DMS 273 treated with DMSO at 0.1 percent for 48 hours (cell line): ENCODE results near the gene GAK.

Source experiments
- DNase-seq: peaks from one replicate; lab custom pipeline; 2025; lab: John Stamatoyannopoulos, UW

The GAK gene

GRCh38 chr4:907103-907400 is 25.1 kb downstream of the GAK start:
- no peak for DNase-seq

DNA sequence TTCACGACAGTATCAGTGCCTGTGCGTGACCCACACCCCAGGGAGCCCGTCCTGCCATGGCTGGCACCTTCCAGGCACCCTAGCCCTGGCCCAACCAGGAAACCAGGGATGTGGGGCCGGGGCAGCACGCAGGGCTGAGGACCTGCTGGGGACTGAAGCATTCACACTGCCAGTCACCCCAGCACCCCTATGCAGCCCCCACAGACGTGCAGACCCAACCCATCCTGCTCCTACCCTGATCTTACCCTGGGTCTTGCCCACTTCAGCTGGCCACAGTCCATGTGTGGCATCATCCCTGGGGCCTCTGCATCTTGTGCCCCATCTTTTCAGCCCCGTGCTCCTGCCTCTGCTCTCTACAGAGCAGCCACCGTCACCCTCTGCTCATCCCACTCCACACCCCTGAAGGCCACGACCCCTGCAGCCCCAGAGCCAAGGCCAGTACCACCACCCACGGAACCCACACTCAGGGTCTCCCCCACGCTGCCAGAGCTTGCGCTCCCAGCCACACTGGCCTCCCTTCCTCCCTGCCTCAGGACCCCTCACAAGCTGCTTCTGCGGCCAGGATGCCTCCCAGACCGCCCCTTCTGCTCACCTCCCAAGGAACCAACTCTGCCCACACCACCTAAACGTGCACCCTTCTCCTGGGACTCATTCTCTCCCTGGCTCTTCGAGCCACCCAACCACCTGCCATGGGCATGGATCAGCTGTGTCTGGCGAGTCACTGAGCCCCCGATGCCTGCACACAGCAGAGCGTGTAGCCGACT is 25.6 kb downstream of the GAK start:
- DNase-seq, result no peak

- DNase-seq, result no peak
Observed at GRCh38 chr4:905485-906338, 26.4 kb downstream of the GAK start.

- no peak for DNase-seq
Observed at GRCh38 chr4:903066-904046, 28.8 kb downstream of the GAK start.

DNA sequence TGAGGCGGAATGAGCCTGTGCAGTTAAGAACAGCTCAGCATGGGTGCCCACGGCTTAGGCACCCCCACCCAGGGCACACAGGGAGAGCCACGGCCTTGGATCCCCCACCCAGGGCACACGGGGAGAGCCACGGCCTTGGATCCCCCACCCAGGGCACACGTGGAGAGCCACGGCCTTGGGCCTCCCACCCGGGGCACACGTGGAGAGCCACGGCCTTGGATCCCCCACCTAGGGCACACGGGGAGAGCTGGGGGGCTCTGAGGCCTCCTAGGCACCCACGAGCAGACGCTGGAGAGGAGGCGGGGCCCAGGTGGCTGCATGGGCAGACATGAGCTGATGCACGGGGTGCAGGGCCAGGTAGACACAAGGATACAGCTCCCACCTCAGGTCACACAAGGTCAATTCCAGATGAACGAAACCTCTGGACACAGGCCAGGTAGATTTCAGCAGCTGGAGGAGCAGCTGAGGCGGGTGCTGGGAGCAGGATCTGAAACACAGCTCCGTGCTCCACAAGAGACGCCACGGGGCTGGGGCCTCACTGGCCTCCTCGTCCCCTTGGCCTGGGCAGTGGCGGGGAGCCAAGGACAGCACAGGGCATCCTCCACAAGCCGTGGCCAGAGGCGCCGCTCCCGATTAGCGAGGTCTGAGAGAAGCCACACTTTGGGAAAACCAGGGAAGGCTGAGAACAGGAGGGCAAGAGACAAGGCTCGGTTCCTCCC is 30.8 kb downstream of the GAK start:
- no peak for DNase-seq

GRCh38 chr4:900721-901120 is 31.4 kb downstream of the GAK start:
- DNase-seq, result no peak

GRCh38 chr4:900073-900472 is 32.0 kb downstream of the GAK start:
- no peak for DNase-seq

GRCh38 chr4:899556-899906 is 32.6 kb downstream of the GAK start:
- no peak for DNase-seq

- DNase-seq, result no peak
Observed at GRCh38 chr4:898869-899555, 33.1 kb downstream of the GAK start.

DNA sequence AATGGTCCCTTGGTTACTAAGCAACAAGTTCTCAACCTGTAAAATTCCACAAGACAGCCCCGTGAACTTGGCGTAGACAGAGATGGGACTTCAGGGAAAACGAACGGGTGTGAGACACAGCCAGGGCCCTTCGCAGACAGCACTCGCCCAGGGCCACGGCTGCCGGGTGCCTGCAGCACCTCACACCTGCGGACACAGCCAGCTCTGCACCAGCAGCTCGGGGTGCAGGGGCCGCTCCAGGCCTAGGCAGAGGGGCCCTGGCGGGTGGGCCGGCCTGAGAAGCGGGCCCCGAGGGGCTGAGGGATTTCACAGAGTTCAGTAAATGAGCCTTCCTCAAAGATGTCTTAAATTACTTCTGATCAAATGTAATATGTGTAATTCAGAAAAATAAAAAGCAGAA is 34.0 kb downstream of the GAK start:
- no peak for DNase-seq

DNA sequence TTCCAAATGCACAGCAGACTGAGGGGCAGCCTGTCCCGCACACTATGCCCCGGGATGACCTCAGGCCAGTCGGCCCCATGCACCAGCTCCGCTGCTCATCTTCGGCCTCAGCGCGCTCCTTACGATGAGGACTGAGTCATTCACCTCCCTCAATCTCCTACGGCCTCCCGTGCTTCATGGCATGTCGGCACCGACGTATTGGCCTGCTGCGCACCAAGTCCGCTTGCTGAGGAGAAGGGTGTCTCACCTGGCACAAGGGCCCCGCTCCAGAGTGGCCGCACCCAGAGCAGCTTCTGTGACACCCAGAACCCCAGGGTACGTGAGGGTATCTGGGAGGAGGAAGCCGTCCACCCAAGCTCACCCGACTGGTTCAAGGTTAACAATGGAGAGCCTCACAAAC is 35.5 kb downstream of the GAK start:
- DNase-seq, result no peak

GRCh38 chr4:896216-896615 is 35.9 kb downstream of the GAK start:
- DNase-seq, result no peak

- no peak for DNase-seq
Observed at GRCh38 chr4:895596-895995, 36.5 kb downstream of the GAK start.

- DNase-seq, result no peak
Observed at GRCh38 chr4:893995-894705, 38.0 kb downstream of the GAK start.

GRCh38 chr4:893276-893994 is 38.7 kb downstream of the GAK start:
- DNase-seq, result no peak

DNA sequence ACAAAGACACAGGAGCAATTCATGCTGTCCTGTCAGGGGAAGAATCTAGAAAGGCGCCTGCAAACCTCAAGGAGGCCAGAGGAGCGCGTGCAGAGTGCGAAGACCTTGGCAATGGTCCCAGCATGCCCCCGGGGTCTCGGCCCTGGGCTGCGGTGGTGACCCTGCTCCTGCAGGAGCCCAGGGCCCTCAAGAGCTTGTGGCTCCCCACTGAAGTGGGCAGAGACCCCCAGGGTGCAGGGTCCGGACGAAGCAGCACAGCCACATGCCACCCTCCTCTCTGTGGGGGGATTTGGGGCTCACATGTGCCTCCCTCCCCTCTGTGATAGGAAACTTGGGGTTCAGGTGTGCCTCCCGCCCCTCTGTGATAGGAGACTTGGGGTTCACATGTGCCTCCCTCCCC is 39.3 kb downstream of the GAK start:
- no peak for DNase-seq

DNA sequence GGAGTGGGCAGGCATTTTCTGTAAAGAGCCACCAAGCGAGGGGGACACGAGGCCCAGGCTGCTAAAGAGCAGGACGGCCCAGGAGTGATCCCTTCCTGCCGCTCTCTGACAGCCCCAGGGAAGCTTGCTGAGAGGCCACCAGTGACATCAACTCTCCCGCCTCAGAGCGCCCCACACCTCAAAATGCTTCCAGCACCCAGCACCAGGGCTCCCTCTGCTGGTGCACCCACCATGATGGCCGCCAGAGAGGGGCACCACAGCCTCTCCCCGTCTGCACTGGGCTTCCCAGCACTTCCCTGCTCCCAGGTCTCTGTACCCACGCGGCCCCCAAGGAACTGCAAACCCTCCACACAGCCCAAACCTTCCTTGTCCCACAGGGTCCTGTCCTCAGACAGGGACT is 40.4 kb downstream of the GAK start:
- no peak for DNase-seq

DNA sequence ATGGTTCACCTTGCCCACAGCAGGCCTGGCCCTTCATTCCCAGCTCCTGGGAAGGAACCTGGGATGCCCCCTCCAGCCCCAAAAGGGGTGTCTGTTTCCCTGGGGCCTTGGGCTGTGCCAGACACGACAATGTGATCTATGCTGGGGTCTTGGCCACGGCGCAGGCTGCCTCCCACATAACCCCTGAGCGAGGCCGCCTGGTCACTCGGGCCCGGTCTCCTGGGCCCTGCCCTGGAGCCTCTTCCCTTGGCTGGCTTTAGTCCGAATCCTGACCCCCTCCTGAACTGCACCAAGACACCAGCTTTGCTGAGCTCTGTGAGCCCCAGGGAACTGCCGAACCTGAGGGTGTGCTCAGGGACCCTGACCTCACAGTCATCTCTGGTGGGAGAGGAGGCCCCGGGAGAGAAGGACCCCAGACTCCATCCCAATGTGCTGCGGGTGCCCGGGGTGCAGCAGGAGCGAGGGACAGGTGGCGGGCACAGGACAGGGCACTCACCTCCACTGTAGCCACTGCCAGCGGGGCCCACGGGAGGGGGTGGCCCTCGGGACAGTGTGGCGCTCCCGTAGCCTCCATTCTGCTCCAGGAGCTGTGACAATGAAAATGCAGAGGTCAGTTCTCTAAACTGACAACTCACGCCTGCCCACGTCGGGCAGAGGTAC is 42.0 kb downstream of the GAK start:
- no peak for DNase-seq

DNA sequence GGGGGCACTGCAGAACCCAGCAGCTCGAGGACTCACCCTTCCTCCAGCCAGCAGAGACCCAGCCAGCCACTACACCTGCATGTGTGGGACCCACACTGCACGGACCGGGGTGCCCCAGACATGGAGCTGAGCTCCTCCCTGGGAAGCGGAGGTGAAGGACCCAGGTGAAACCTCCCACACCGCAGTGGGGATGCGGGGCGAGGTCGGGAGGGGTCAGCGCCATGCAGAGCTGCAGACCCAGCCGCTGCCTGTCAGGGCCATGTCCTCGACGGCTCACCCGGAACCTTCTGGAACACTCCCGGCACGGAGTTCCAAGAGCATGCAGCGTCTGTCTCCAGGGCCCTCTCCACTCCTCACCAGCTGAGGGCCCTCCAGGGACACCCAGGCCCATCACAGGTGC is 42.6 kb downstream of the GAK start:
- DNase-seq, result no peak
